ENCODE results near the gene CYP1A1.
A peak's percentile ranks its signal among the peaks of the same experiment; 100 is the strongest.

Gene CYP1A1

DNA sequence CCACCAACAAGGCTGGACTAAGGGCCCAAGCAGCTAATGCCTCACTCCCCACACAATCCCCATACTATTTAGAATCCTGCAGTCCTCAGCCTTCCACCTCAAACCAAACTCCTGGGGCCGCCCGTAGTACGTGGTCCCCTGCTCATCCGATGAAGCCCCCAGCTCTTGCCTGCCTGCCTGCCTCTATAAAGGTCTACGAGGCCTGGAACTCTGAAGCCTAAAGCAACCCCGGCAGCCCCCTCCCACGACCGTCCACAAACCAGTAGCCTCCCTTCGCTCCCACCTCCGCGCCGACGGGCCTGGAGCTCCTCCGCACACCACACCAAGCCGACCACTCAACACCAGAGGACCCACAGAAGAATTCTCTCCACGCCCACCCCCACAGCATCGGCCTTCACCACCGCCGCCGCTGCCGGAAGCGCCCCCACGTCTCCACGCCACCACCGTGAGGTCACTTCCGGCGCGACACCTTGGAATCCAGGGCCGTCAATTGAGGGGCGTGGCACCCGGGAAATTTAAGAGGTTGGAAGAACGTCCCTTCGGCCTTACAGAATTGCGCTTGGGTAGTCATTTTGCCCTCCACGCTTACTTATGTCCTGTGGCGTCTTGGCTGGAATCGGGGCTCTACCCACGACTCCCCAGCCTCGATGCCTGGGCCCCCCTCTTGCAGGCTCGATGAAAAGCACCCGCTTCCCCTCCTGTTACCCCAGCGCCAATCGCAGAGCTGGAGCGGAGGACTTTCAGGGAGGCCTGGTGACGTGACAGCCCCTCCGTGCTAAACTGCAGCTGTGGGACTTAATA lies 29.5 kb downstream of the CYP1A1 start, which contains the start of gene EDC3:
Gene EDC3 (minus strand): TSS at position 428 of the 801 bp plus-strand sequence. CDS start 20,900 bp downstream, outside the sequence.
- peak; percentile 76 to 85 for DNase-seq (ENCODE audit: low read depth in 2 of 2)

- no peak for DNase-seq (ENCODE audit: low read depth in 2 of 2)
Observed at GRCh38 chr15:74692327-74692726, 33.0 kb downstream of the CYP1A1 start.

GRCh38 chr15:74683758-74684157 lies 41.6 kb downstream of the CYP1A1 start:
- no peak for DNase-seq (ENCODE audit: low read depth in 2 of 2)

DNA sequence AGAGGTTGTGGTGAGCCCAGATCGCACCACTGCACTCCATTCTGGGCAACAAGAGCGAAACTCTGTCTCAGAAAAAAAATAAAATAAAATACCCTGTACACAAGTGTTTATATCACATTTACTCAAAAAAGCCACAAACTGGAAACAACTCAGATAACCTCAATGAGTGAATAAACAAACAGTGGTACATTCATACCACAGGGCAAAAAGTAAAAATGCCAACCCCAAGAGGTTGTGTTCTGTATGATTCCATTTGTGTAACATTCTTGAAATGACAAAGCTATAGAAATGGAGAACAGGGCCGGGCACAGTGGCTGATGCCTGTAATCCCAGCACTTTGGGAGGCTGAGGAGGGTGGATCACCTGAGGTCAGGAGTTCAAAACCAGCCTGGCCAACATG lies 42.4 kb downstream of the CYP1A1 start:
- no peak for DNase-seq (ENCODE audit: low read depth in 2 of 2)

DNA sequence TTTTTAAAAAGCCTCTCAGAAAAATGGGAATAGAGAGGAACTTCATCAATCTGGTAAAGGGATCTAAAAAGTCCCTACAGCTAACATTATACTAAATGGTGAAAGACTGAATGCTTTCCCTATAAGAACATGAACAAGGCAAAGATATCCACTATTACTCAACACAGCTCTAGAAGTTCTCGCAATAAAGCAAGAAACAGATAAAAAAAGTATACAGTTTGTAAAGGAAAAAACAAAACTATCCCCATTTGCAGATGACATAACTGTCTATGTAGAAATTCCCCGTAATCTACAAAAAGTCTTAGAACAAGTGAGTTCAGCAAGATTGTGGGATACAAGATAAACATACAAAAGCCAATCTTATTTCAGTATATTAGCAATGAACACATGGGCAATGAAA lies 44.9 kb downstream of the CYP1A1 start:
- DNase-seq (ENCODE audit: low read depth in 2 of 2): no peak

GRCh38 chr15:74676801-74677200 lies 48.5 kb downstream of the CYP1A1 start:
- no peak for DNase-seq (ENCODE audit: low read depth in 2 of 2)

DNA sequence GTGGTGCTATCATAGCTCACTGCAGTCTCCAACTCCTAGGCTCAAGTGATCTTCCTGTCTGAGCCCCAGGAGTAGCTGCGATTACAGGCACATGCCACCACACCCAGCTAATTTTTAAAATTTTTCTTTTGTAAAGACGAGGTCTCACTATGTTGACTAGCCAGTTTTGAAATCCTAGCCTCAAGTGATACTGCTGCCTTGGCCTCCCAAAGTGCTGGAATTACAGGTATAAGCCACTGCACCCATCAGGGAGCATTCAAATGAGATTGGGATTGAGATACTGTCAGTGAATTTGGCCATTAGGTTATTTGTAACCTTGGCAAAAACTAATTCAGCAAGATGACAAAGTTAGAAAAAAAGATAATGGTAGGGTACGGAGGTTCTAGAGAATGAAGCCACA lies 51.2 kb downstream of the CYP1A1 start:
- DNase-seq (ENCODE audit: low read depth in 2 of 2): no peak

- no peak for DNase-seq (ENCODE audit: low read depth in 2 of 2)
Observed at GRCh38 chr15:74669627-74670026, 55.7 kb downstream of the CYP1A1 start.
